ENCODE data around the gene STMN3.

The STMN3 gene

DNA sequence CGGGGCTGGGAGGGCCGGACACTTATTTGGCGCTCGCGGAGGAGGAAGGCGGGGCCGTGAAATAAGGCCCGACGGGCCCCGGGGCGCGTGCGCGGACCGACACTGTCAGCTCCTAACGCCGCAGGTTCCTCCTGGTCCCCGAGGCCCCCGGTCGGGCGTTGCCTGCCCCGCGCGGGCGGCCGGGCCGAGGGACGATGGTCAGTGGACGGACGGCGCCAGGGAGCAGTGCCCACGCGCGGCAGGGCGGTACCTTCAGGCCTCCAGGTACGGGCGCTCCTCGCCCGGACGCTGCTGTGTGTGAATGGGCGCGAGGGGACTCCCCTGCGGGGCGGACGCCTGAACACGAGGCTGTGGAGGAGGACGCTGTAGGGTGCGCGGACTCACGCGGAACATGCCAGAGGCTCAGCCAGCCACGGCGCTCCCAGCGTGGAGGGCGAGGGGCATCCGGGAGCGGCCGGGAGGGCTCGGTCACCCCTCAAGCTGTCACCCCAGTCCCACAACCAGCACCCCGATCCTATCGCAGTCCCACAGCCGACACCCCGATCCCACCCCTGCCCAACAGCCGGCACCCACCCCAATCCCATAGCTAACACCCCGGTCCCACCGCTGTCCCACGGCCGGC lies 26.0 kb downstream of the STMN3 start:
- H4K20me1 ChIP-seq (ENCODE audit: insufficient read depth), result no peaks in the 10 kb centered on the region
- TF ChIP-seq, protein P1, sequence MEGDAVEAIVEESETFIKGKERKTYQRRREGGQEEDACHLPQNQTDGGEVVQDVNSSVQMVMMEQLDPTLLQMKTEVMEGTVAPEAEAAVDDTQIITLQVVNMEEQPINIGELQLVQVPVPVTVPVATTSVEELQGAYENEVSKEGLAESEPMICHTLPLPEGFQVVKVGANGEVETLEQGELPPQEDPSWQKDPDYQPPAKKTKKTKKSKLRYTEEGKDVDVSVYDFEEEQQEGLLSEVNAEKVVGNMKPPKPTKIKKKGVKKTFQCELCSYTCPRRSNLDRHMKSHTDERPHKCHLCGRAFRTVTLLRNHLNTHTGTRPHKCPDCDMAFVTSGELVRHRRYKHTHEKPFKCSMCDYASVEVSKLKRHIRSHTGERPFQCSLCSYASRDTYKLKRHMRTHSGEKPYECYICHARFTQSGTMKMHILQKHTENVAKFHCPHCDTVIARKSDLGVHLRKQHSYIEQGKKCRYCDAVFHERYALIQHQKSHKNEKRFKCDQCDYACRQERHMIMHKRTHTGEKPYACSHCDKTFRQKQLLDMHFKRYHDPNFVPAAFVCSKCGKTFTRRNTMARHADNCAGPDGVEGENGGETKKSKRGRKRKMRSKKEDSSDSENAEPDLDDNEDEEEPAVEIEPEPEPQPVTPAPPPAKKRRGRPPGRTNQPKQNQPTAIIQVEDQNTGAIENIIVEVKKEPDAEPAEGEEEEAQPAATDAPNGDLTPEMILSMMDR (conservative IDR thresholded peaks at IDR 0.05; ENCODE audit: low read depth, low read length), result no peak
- peak overlapping the region; percentile 30; the same call in 1 of the 2 replicates for H3K4me2 ChIP-seq
- H2AFZ ChIP-seq (ENCODE audit: low read depth), result peak overlapping the region; percentile 81
- H3K9ac ChIP-seq, result peak overlapping the region; percentile 94
- H3K27me3 ChIP-seq (ENCODE audit: insufficient read depth, low read depth), result no peaks in the 10 kb centered on the region
- peak overlapping the region; percentile 52 for H3K4me3 ChIP-seq (IDR thresholded peaks at IDR 0.05; ENCODE audit: insufficient read depth, low read depth, low read length)
- H3K27ac ChIP-seq, result peak overlapping the region; percentile 76
- no peaks in the 10 kb centered on the region for H3K36me3 ChIP-seq (ENCODE audit: insufficient read depth)
- H3K79me2 ChIP-seq (ENCODE audit: insufficient read depth, low read depth), result peaks cover 45% of the 10 kb centered on the region
- peaks cover 11% of the 10 kb centered on the region for H3K4me1 ChIP-seq (ENCODE audit: low read depth, poor library complexity, severe bottlenecking)

DNA sequence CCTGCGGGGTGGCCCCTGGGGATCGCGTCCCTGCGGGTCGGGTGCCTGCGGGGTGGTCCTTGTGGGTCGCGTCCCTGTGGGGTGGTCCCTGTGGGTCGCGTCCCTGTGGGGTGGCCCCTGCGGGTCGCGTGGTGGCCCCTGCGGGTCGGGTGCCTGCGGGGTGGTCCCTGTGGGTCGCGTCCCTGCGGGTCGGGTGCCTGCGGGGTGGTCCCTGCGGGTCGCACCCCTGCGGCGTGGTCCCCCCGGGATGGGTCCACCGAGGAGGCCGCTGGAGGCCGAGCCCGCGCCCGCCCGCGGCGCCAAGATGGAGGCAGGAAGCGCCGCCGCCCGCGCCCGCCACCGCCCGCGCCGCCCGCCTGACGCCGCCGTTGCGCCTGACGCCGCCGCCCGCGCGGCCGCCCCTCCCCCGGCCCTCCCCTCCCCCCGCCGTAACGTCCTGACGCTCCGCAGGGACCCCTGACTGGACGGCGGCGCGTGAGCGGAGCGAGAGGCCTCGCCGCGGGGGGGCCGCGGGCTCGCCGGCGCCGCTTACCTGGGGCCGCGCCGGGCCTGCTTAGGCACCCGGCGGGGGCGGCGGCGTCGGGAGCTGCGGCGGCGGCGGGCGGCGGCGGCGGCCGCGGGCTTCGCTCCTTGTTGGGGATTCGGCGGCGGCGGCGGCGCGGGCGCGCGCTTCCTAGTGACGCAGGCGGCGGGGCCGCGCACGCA lies 26.6 kb downstream of the STMN3 start, which contains the start of gene GMEB2:
GMEB2 (minus strand) TSS at position 678 of the 705 bp plus-strand sequence. CDS start 7,704 bp downstream, outside the sequence.
- peak within 1 kb of the TSS; percentile 81 for H2AFZ ChIP-seq (ENCODE audit: low read depth)
- H4K20me1 ChIP-seq (ENCODE audit: insufficient read depth), result no peaks in the 10 kb centered on the region
- peak within 1 kb of the TSS; percentile 74 for H3K4me2 ChIP-seq
- peak within 1 kb of the TSS; percentile 94 for H3K9ac ChIP-seq
- no peaks in the 10 kb centered on the region for H3K27me3 ChIP-seq (ENCODE audit: insufficient read depth, low read depth)
- TF ChIP-seq, protein P1 (conservative IDR thresholded peaks at IDR 0.05; ENCODE audit: low read depth, low read length), result no peak
- H3K4me1 ChIP-seq (ENCODE audit: low read depth, poor library complexity, severe bottlenecking), result peaks cover 11% of the 10 kb centered on the region
- H3K79me2 ChIP-seq (ENCODE audit: insufficient read depth, low read depth), result peaks cover 52% of the 10 kb centered on the region
- H3K36me3 ChIP-seq (ENCODE audit: insufficient read depth), result no peaks in the 10 kb centered on the region
- H3K4me3 ChIP-seq (IDR thresholded peaks at IDR 0.05; ENCODE audit: insufficient read depth, low read depth, low read length), result peak within 1 kb of the TSS; percentile 52
- peak within 1 kb of the TSS; percentile 76 for H3K27ac ChIP-seq

DNA sequence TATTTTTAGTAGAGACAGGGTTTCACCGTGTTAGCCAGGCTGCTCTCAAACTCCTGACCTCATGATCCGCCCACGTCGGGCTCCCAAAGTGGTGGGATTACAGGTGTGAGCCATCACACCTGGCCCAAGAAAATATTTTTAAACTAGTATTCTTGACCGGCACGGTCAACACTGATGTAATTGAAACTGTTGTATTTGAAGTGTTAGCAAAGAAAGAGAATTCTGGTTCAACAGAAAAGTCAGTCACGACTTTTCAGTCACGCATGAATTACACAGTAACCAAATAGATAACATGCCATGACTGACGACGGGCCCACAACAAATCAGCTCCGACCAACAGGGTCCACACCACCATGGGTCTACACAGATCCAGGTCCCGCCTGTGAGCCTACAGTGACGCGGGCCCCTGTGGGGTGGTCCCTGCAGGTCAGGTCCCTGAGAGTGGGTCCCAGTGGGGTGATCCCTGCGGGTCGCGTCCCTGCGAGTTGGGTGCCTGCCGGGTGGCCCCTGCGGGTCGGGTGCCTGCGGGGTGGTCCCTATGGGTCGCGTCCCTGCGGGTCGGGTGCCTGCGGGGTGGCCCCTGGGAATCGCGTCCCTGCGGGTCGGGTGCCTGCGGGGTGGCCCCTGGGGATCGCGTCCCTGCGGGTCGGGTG lies 27.3 kb downstream of the STMN3 start:
- no peaks in the 10 kb centered on the region for H3K36me3 ChIP-seq (ENCODE audit: insufficient read depth)
- H3K27ac ChIP-seq, result peak overlapping the region; percentile 65
- peak overlapping the region; percentile 94 for H3K9ac ChIP-seq
- no peaks in the 10 kb centered on the region for H4K20me1 ChIP-seq (ENCODE audit: insufficient read depth)
- H3K4me2 ChIP-seq, result peak overlapping the region; percentile 63
- H3K4me3 ChIP-seq (IDR thresholded peaks at IDR 0.05; ENCODE audit: insufficient read depth, low read depth, low read length), result no peak overlapping the region
- no peaks in the 10 kb centered on the region for H3K27me3 ChIP-seq (ENCODE audit: insufficient read depth, low read depth)
- peaks cover 57% of the 10 kb centered on the region for H3K79me2 ChIP-seq (ENCODE audit: insufficient read depth, low read depth)
- TF ChIP-seq, protein P1 (conservative IDR thresholded peaks at IDR 0.05; ENCODE audit: low read depth, low read length), result no peak
- peaks cover 11% of the 10 kb centered on the region for H3K4me1 ChIP-seq (ENCODE audit: low read depth, poor library complexity, severe bottlenecking)
- H2AFZ ChIP-seq (ENCODE audit: low read depth), result peak overlapping the region; percentile 66

DNA sequence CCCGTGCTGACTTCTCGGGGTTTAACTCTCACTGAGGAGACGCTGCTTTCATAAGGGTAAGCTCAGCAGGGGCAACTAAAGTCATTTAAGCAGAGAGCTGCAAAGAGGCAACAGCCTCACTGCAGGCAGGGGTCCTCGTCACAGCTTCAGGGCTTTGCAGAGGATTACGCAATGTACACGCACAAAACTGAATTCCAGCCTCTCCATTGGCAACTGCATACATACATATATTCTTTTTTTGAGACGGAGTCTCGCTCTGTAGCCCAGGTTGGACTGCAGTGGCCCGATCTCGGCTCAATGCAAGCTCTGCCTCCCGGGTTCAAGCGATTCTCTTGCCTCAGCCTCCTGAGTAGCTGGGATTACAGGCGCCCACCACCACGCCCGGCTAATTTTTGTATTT lies 28.7 kb downstream of the STMN3 start:
- H3K4me1 ChIP-seq (ENCODE audit: low read depth, poor library complexity, severe bottlenecking), result peaks cover 11% of the 10 kb centered on the region
- H3K4me2 ChIP-seq, result no peak overlapping the region
- no peak overlapping the region for H2AFZ ChIP-seq (ENCODE audit: low read depth)
- TF ChIP-seq, protein P1 (conservative IDR thresholded peaks at IDR 0.05; ENCODE audit: low read depth, low read length), result no peak
- no peaks in the 10 kb centered on the region for H4K20me1 ChIP-seq (ENCODE audit: insufficient read depth)
- H3K36me3 ChIP-seq (ENCODE audit: insufficient read depth), result no peaks in the 10 kb centered on the region
- H3K79me2 ChIP-seq (ENCODE audit: insufficient read depth, low read depth), result peaks cover 70% of the 10 kb centered on the region
- H3K9ac ChIP-seq, result no peak overlapping the region
- no peak overlapping the region for H3K27ac ChIP-seq
- no peaks in the 10 kb centered on the region for H3K27me3 ChIP-seq (ENCODE audit: insufficient read depth, low read depth)
- no peak overlapping the region for H3K4me3 ChIP-seq (IDR thresholded peaks at IDR 0.05; ENCODE audit: insufficient read depth, low read depth, low read length)
